ENCODE data around the gene PDE4D.

The PDE4D gene

GRCh38 chr5:59104400-59105127 is 789.0 kb downstream of the PDE4D start:
- no peaks in the 10 kb centered on the region for H3K9me3 ChIP-seq (replicated peaks in 1 of 2; ENCODE audit: control insufficient read depth in 2 of 2, insufficient read depth in 1 of 2, low read depth in 1 of 2, low read length in 2 of 2)
- H2BK120ac ChIP-seq (ENCODE audit: low read depth, low read length), result no peak overlapping the region
- H4K91ac ChIP-seq (ENCODE audit: low read depth, low read length, poor library complexity), result no peak overlapping the region
- H3K27ac ChIP-seq (replicated peaks; ENCODE audit: low read length), result no peak overlapping the region
- peaks cover 4 to 6% of the 10 kb centered on the region in 2 donors for H3K4me1 ChIP-seq (ENCODE audit: control insufficient read depth in 2 of 2, insufficient read depth in 1 of 2, low read depth in 1 of 2, low read length in 2 of 2)
- H2BK12ac ChIP-seq (ENCODE audit: low read length), result no peak overlapping the region
- H3K23ac ChIP-seq (ENCODE audit: low read depth, low read length, poor library complexity), result no peak overlapping the region
- no peaks in the 10 kb centered on the region for H3K79me1 ChIP-seq (ENCODE audit: low read depth, low read length)
- H3K4me3 ChIP-seq (ENCODE audit: low read length in 2 of 2), result no peak overlapping the region
- H2AK5ac ChIP-seq (ENCODE audit: low read depth, low read length), result no peak overlapping the region
- peak overlapping the region; percentile 10 for H2AFZ ChIP-seq (ENCODE audit: low read length)
- no peak overlapping the region for H2BK5ac ChIP-seq (ENCODE audit: low read length)
- H2BK15ac ChIP-seq (ENCODE audit: low read length), result no peak overlapping the region
- no CpG with 5 or more reads among the region's 9 CpGs for WGBS, 2 donors (ENCODE audit: extremely low coverage in 2 of 2, insufficient read length in 2 of 2, insufficient replicate concordance in 1 of 2)
- H3K4me2 ChIP-seq (ENCODE audit: insufficient read depth, low read length, poor library complexity, severe bottlenecking), result no peak overlapping the region
- H3K36me3 ChIP-seq (replicated peaks in 1 of 2; ENCODE audit: control insufficient read depth in 2 of 2, insufficient read depth in 2 of 2, low read length in 2 of 2), result no peaks in the 10 kb centered on the region
- H3K14ac ChIP-seq (ENCODE audit: low read length), result no peak overlapping the region
- no peak overlapping the region for H3K4ac ChIP-seq (ENCODE audit: low read length)
- H3K27me3 ChIP-seq (ENCODE audit: control insufficient read depth in 3 of 3, insufficient read depth in 3 of 3, low read depth in 1 of 3, low read length in 3 of 3), result no peaks in the 10 kb centered on the region
- DNase-seq (ENCODE audit: low spot score), result no peak
- no peak overlapping the region for H3K18ac ChIP-seq (ENCODE audit: low read length)
- H4K8ac ChIP-seq (ENCODE audit: low read depth, low read length), result no peak overlapping the region
- no peak overlapping the region for H3K9ac ChIP-seq (ENCODE audit: low read depth, low read length, poor library complexity)

- H3K27ac ChIP-seq (replicated peaks; ENCODE audit: low read length), result no peak overlapping the region
- no peak overlapping the region for H4K8ac ChIP-seq (ENCODE audit: low read depth, low read length)
- no CpG with 5 or more reads among the region's 3 CpGs for WGBS, 2 donors (ENCODE audit: extremely low coverage in 2 of 2, insufficient read length in 2 of 2, insufficient replicate concordance in 1 of 2)
- no peak overlapping the region for H2AFZ ChIP-seq (ENCODE audit: low read length)
- peaks cover 4 to 6% of the 10 kb centered on the region in 2 donors for H3K4me1 ChIP-seq (ENCODE audit: control insufficient read depth in 2 of 2, insufficient read depth in 1 of 2, low read depth in 1 of 2, low read length in 2 of 2)
- H3K18ac ChIP-seq (ENCODE audit: low read length), result no peak overlapping the region
- H3K36me3 ChIP-seq (replicated peaks in 1 of 2; ENCODE audit: control insufficient read depth in 2 of 2, insufficient read depth in 2 of 2, low read length in 2 of 2), result no peaks in the 10 kb centered on the region
- no peak overlapping the region for H3K4ac ChIP-seq (ENCODE audit: low read length)
- no peak overlapping the region for H2AK5ac ChIP-seq (ENCODE audit: low read depth, low read length)
- DNase-seq (ENCODE audit: low spot score), result no peak
- no peaks in the 10 kb centered on the region for H3K79me1 ChIP-seq (ENCODE audit: low read depth, low read length)
- H4K91ac ChIP-seq (ENCODE audit: low read depth, low read length, poor library complexity), result no peak overlapping the region
- no peaks in the 10 kb centered on the region for H3K9me3 ChIP-seq (replicated peaks in 1 of 2; ENCODE audit: control insufficient read depth in 2 of 2, insufficient read depth in 1 of 2, low read depth in 1 of 2, low read length in 2 of 2)
- H3K14ac ChIP-seq (ENCODE audit: low read length), result no peak overlapping the region
- H3K4me3 ChIP-seq (ENCODE audit: low read length in 2 of 2), result no peak overlapping the region
- H3K9ac ChIP-seq (ENCODE audit: low read depth, low read length, poor library complexity), result no peak overlapping the region
- no peak overlapping the region for H3K23ac ChIP-seq (ENCODE audit: low read depth, low read length, poor library complexity)
- H2BK5ac ChIP-seq (ENCODE audit: low read length), result no peak overlapping the region
- no peak overlapping the region for H3K4me2 ChIP-seq (ENCODE audit: insufficient read depth, low read length, poor library complexity, severe bottlenecking)
- H2BK15ac ChIP-seq (ENCODE audit: low read length), result no peak overlapping the region
- H3K27me3 ChIP-seq (ENCODE audit: control insufficient read depth in 3 of 3, insufficient read depth in 3 of 3, low read depth in 1 of 3, low read length in 3 of 3), result no peaks in the 10 kb centered on the region
- no peak overlapping the region for H2BK120ac ChIP-seq (ENCODE audit: low read depth, low read length)
- no peak overlapping the region for H2BK12ac ChIP-seq (ENCODE audit: low read length)
Measured at GRCh38 chr5:59103303-59103702, 790.2 kb downstream of the PDE4D start.

- H3K4me2 ChIP-seq (ENCODE audit: insufficient read depth, low read length, poor library complexity, severe bottlenecking), result no peak overlapping the region
- no peak overlapping the region for H2BK5ac ChIP-seq (ENCODE audit: low read length)
- no peak overlapping the region for H3K4ac ChIP-seq (ENCODE audit: low read length)
- no peak overlapping the region for H3K14ac ChIP-seq (ENCODE audit: low read length)
- no peak overlapping the region for H4K8ac ChIP-seq (ENCODE audit: low read depth, low read length)
- H2BK15ac ChIP-seq (ENCODE audit: low read length), result no peak overlapping the region
- H4K91ac ChIP-seq (ENCODE audit: low read depth, low read length, poor library complexity), result no peak overlapping the region
- peaks cover 4 to 6% of the 10 kb centered on the region in 2 donors for H3K4me1 ChIP-seq (ENCODE audit: control insufficient read depth in 2 of 2, insufficient read depth in 1 of 2, low read depth in 1 of 2, low read length in 2 of 2)
- H3K9me3 ChIP-seq (replicated peaks in 1 of 2; ENCODE audit: control insufficient read depth in 2 of 2, insufficient read depth in 1 of 2, low read depth in 1 of 2, low read length in 2 of 2), result no peaks in the 10 kb centered on the region
- H2AK5ac ChIP-seq (ENCODE audit: low read depth, low read length), result no peak overlapping the region
- H3K36me3 ChIP-seq (replicated peaks in 1 of 2; ENCODE audit: control insufficient read depth in 2 of 2, insufficient read depth in 2 of 2, low read length in 2 of 2), result no peaks in the 10 kb centered on the region
- no peak overlapping the region for H2AFZ ChIP-seq (ENCODE audit: low read length)
- H2BK12ac ChIP-seq (ENCODE audit: low read length), result no peak overlapping the region
- no CpG with 5 or more reads among the region's 1 CpG for WGBS, 2 donors (ENCODE audit: extremely low coverage in 2 of 2, insufficient read length in 2 of 2, insufficient replicate concordance in 1 of 2)
- H3K27me3 ChIP-seq (ENCODE audit: control insufficient read depth in 3 of 3, insufficient read depth in 3 of 3, low read depth in 1 of 3, low read length in 3 of 3), result no peaks in the 10 kb centered on the region
- no peaks in the 10 kb centered on the region for H3K79me1 ChIP-seq (ENCODE audit: low read depth, low read length)
- no peak overlapping the region for H3K4me3 ChIP-seq (ENCODE audit: low read length in 2 of 2)
- DNase-seq (ENCODE audit: low spot score), result no peak
- H3K18ac ChIP-seq (ENCODE audit: low read length), result no peak overlapping the region
- H3K9ac ChIP-seq (ENCODE audit: low read depth, low read length, poor library complexity), result no peak overlapping the region
- no peak overlapping the region for H2BK120ac ChIP-seq (ENCODE audit: low read depth, low read length)
- H3K23ac ChIP-seq (ENCODE audit: low read depth, low read length, poor library complexity), result no peak overlapping the region
- no peak overlapping the region for H3K27ac ChIP-seq (replicated peaks; ENCODE audit: low read length)
Measured at GRCh38 chr5:59102437-59102836, 791.1 kb downstream of the PDE4D start.

GRCh38 chr5:59100875-59101274 is 792.7 kb downstream of the PDE4D start:
- Histone ChIP-seq H4K8ac (ENCODE audit: low read depth, low read length) (no peak overlapping the region), H3K4me3 (ENCODE audit: low read length in 2 of 2) (no peak overlapping the region), H2BK5ac (ENCODE audit: low read length) (no peak overlapping the region), H3K4me1 (ENCODE audit: control insufficient read depth in 2 of 2, insufficient read depth in 1 of 2, low read depth in 1 of 2, low read length in 2 of 2) (peaks cover 4 to 6% of the 10 kb centered on the region in 2 donors), H3K18ac (ENCODE audit: low read length) (no peak overlapping the region), H2AFZ (ENCODE audit: low read length) (no peak overlapping the region), H3K27me3 (ENCODE audit: control insufficient read depth in 3 of 3, insufficient read depth in 3 of 3, low read depth in 1 of 3, low read length in 3 of 3) (no peaks in the 10 kb centered on the region), H3K23ac (ENCODE audit: low read depth, low read length, poor library complexity) (no peak overlapping the region), H3K4me2 (ENCODE audit: insufficient read depth, low read length, poor library complexity, severe bottlenecking) (no peak overlapping the region), H3K9me3 (replicated peaks in 1 of 2; ENCODE audit: control insufficient read depth in 2 of 2, insufficient read depth in 1 of 2, low read depth in 1 of 2, low read length in 2 of 2) (no peaks in the 10 kb centered on the region), H2BK15ac (ENCODE audit: low read length) (no peak overlapping the region), H3K36me3 (replicated peaks in 1 of 2; ENCODE audit: control insufficient read depth in 2 of 2, insufficient read depth in 2 of 2, low read length in 2 of 2) (no peaks in the 10 kb centered on the region), H4K91ac (ENCODE audit: low read depth, low read length, poor library complexity) (no peak overlapping the region), H2BK120ac (ENCODE audit: low read depth, low read length) (no peak overlapping the region), H2AK5ac (ENCODE audit: low read depth, low read length) (no peak overlapping the region), H3K79me1 (ENCODE audit: low read depth, low read length) (no peaks in the 10 kb centered on the region), H3K9ac (ENCODE audit: low read depth, low read length, poor library complexity) (no peak overlapping the region), H3K27ac (replicated peaks; ENCODE audit: low read length) (no peak overlapping the region), H3K4ac (ENCODE audit: low read length) (no peak overlapping the region), H3K14ac (ENCODE audit: low read length) (no peak overlapping the region), H2BK12ac (ENCODE audit: low read length) (no peak overlapping the region)
- DNase-seq (ENCODE audit: low spot score), result no peak
- WGBS, 2 donors (ENCODE audit: extremely low coverage in 2 of 2, insufficient read length in 2 of 2, insufficient replicate concordance in 1 of 2), result no CpG with 5 or more reads among the region's 5 CpGs
